ENCODE data around the gene NHS.

Gene NHS

GRCh38 chrX:17584248-17584681, 209.3 kb downstream of the NHS start:
- no peak for TF ChIP-seq CTCF (IDR thresholded peaks at IDR 0.05; ENCODE audit: low read length, missing control alignments)
- no peak overlapping the region for H3K4me3 ChIP-seq (replicated peaks; ENCODE audit: low read depth, low read length)
- peak; percentile 23 for DNase-seq (ENCODE audit: low read depth)

GRCh38 chrX:17585006-17585405, 210.0 kb downstream of the NHS start:
- no peak for TF ChIP-seq CTCF (IDR thresholded peaks at IDR 0.05; ENCODE audit: low read length, missing control alignments)
- no peak overlapping the region for H3K4me3 ChIP-seq (replicated peaks; ENCODE audit: low read depth, low read length)
- no peak for DNase-seq (ENCODE audit: low read depth)

GRCh38 chrX:17587366-17587765, 212.4 kb downstream of the NHS start:
- no peak for DNase-seq (ENCODE audit: low read depth)
- TF ChIP-seq CTCF (IDR thresholded peaks at IDR 0.05; ENCODE audit: low read length, missing control alignments), result no peak
- no peak overlapping the region for H3K4me3 ChIP-seq (replicated peaks; ENCODE audit: low read depth, low read length)

GRCh38 chrX:17588303-17588702, 213.3 kb downstream of the NHS start:
- no peak for TF ChIP-seq CTCF (IDR thresholded peaks at IDR 0.05; ENCODE audit: low read length, missing control alignments)
- no peak for DNase-seq (ENCODE audit: low read depth)
- H3K4me3 ChIP-seq (replicated peaks; ENCODE audit: low read depth, low read length), result no peak overlapping the region

GRCh38 chrX:17590892-17591740, 216.1 kb downstream of the NHS start:
- peak overlapping the region; percentile 19 for H3K4me3 ChIP-seq (replicated peaks; ENCODE audit: low read depth, low read length)
- DNase-seq (ENCODE audit: low read depth), result peak; percentile 77
- TF ChIP-seq CTCF (IDR thresholded peaks at IDR 0.05; ENCODE audit: low read length, missing control alignments), result peak; percentile 79

- no peak for TF ChIP-seq CTCF (IDR thresholded peaks at IDR 0.05; ENCODE audit: low read length, missing control alignments)
- peak overlapping the region; percentile 19 for H3K4me3 ChIP-seq (replicated peaks; ENCODE audit: low read depth, low read length)
- peak; percentile 71 for DNase-seq (ENCODE audit: low read depth)
Observed at GRCh38 chrX:17591741-17592110, 216.7 kb downstream of the NHS start.

- no peak for TF ChIP-seq CTCF (IDR thresholded peaks at IDR 0.05; ENCODE audit: low read length, missing control alignments)
- DNase-seq (ENCODE audit: low read depth), result peak; percentile 21
- H3K4me3 ChIP-seq (replicated peaks; ENCODE audit: low read depth, low read length), result peak overlapping the region; percentile 19
Observed at GRCh38 chrX:17592117-17592516, 217.1 kb downstream of the NHS start.
